ENCODE data around the gene CDIP1. TPM values are rescaled to one million over a fixed set of nuclear protein-coding genes. Genes with fewer than 3 reads are reported as not detected.

The CDIP1 gene
- total and polyA plus RNA-seq, 10 of the 15 experiments (the other 5 are each of a cell fraction or from before 2014, with no cell fraction given): 6.1 to 32.4 (median 13.6) TPM

DNA sequence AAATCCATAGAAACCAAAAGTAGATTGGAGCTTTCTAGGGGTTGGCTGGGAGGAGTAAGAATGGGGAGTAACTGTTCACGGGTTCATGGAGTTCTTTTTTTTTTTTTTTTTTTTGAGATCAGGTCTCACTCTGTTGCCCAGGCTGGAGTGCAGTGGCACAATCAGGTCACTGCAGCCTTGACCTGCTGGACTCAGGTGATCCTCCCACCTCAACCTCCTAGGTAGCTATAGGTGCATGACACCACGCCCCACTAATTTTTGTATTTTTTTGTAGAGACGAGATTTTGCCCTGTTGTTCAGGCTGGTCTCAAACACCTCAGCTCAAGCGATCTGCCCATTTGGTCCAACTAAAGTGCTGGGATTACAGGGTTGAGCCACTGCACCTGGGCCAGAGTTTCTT lies 65.7 kb downstream of the CDIP1 start:
- Histone ChIP-seq H2AFZ (ENCODE audit: control insufficient read depth, low read depth, low read length) (no peak overlapping the region), H3K4me1 (ENCODE audit: control insufficient read depth, insufficient read depth, low read length) (peaks cover 4% of the 10 kb centered on the region; the same call in 1 of the 2 replicates), H3K27ac (ENCODE audit: control insufficient read depth, insufficient read depth) (no peak overlapping the region), H3K9ac (ENCODE audit: control insufficient read depth, insufficient read depth, low read length) (no peak overlapping the region), H3K9me3 (replicated peaks; ENCODE audit: control insufficient read depth, insufficient read depth, low read length) (no peaks in the 10 kb centered on the region), H3K36me3 (ENCODE audit: control insufficient read depth in 2 of 2, insufficient read depth in 2 of 2, low read length in 1 of 2) (peaks cover 0 to 5% of the 10 kb centered on the region in 2 experiments; a peak in 2 of 4 replicates), H4K20me1 (ENCODE audit: control insufficient read depth, insufficient read depth) (no peaks in the 10 kb centered on the region), H3K4me3 (0 out of 2 replicates have a peak overlapping the region, but pooled peaks have one; percentile 50), H3K79me2 (ENCODE audit: control insufficient read depth, insufficient read depth, low read length) (peaks cover 28% of the 10 kb centered on the region), H3K4me2 (ENCODE audit: control insufficient read depth, insufficient read depth) (peak overlapping the region; percentile 7; the same call in 1 of the 2 replicates), H3K27me3 (replicated peaks in 1 of 2; ENCODE audit: control insufficient read depth in 2 of 2, insufficient read depth in 2 of 2, low read length in 1 of 2) (no peaks in the 10 kb centered on the region)
- ChIA-PET RAD21 (ENCODE audit: unreplicated experiment) (no interaction called here), POLR2A (interaction anchor here (0.7 to 4.1 kb wide), 5 partner anchors 15 to 152 kb away, joined by 3 to 33 read pairs (median 4); partner anchors contain the start of gene CORO7), SMC1A (ENCODE audit: uncharacterized antibody, unreplicated experiment) (interaction anchor here (0.6 to 1.0 kb wide), 2 partner anchors 34 to 182 kb away, joined by 3 read pairs; no protein-coding TSS in a partner anchor), CTCF (no interaction called here)
- 59% methylated on average over 4 of the region's 4 CpGs for WGBS (ENCODE audit: insufficient coverage, insufficient replicate concordance, low lambda C conversion rate, missing lambda C conversion rate)
- intact Hi-C loops (cut with micrococcal nuclease; ENCODE audit: unreplicated experiment) (loop anchor here (5.0 to 10.0 kb wide), 2 partner anchors 46 to 118 kb away; partner anchors contain the start of genes DNAJA3 and PAM16), in situ Hi-C loops (cut with MboI) (no loop called here)
- BruUV-seq (replicated peaks): no TSS peak
- ATAC-seq: no peak
- FAIRE-seq: no peak
- no peak for DNase-seq (ENCODE audit: low read depth, low spot score)
- TF ChIP-seq, protein P1, sequence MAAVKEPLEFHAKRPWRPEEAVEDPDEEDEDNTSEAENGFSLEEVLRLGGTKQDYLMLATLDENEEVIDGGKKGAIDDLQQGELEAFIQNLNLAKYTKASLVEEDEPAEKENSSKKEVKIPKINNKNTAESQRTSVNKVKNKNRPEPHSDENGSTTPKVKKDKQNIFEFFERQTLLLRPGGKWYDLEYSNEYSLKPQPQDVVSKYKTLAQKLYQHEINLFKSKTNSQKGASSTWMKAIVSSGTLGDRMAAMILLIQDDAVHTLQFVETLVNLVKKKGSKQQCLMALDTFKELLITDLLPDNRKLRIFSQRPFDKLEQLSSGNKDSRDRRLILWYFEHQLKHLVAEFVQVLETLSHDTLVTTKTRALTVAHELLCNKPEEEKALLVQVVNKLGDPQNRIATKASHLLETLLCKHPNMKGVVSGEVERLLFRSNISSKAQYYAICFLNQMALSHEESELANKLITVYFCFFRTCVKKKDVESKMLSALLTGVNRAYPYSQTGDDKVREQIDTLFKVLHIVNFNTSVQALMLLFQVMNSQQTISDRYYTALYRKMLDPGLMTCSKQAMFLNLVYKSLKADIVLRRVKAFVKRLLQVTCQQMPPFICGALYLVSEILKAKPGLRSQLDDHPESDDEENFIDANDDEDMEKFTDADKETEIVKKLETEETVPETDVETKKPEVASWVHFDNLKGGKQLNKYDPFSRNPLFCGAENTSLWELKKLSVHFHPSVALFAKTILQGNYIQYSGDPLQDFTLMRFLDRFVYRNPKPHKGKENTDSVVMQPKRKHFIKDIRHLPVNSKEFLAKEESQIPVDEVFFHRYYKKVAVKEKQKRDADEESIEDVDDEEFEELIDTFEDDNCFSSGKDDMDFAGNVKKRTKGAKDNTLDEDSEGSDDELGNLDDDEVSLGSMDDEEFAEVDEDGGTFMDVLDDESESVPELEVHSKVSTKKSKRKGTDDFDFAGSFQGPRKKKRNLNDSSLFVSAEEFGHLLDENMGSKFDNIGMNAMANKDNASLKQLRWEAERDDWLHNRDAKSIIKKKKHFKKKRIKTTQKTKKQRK (IDR thresholded peaks at IDR 0.05; ENCODE audit: low read depth, low read length): no peak
- no peak for TF ChIP-seq RBBP5 (conservative IDR thresholded peaks at IDR 0.05)
- TF ChIP-seq, protein P2, sequence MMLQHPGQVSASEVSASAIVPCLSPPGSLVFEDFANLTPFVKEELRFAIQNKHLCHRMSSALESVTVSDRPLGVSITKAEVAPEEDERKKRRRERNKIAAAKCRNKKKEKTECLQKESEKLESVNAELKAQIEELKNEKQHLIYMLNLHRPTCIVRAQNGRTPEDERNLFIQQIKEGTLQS (IDR thresholded peaks at IDR 0.05; ENCODE audit: borderline replicate concordance, extremely low read depth, low read depth, low read length): no peak
- TF ChIP-seq RB1 (IDR thresholded peaks at IDR 0.05; ENCODE audit: borderline replicate concordance): no peak
- TF ChIP-seq MTA2 (IDR thresholded peaks at IDR 0.05; ENCODE audit: low read depth): no peak
- no peak for TF ChIP-seq TBL1XR1 (IDR thresholded peaks at IDR 0.05; ENCODE audit: low read depth, low read length)
- no peak for TF ChIP-seq HDAC6 (IDR thresholded peaks at IDR 0.05; ENCODE audit: unreplicated experiment)
- TF ChIP-seq ZNF207 (IDR thresholded peaks at IDR 0.05; ENCODE audit: borderline replicate concordance): no peak
- no peak for TF ChIP-seq SP1 (IDR thresholded peaks at IDR 0.05; ENCODE audit: low read depth, low read length)
- no peak for TF ChIP-seq ZNF384 (IDR thresholded peaks at IDR 0.05; ENCODE audit: borderline replicate concordance, low read depth, low read length)
- no peak for TF ChIP-seq ATF7 (IDR thresholded peaks at IDR 0.05; ENCODE audit: low read depth)
- no peak for TF ChIP-seq ZNF274 (IDR thresholded peaks at IDR 0.05; ENCODE audit: insufficient read depth, insufficient read length)
- TF ChIP-seq CHD1 (IDR thresholded peaks at IDR 0.05; ENCODE audit: low read depth, low read length): no peak
- TF ChIP-seq, protein P3, sequence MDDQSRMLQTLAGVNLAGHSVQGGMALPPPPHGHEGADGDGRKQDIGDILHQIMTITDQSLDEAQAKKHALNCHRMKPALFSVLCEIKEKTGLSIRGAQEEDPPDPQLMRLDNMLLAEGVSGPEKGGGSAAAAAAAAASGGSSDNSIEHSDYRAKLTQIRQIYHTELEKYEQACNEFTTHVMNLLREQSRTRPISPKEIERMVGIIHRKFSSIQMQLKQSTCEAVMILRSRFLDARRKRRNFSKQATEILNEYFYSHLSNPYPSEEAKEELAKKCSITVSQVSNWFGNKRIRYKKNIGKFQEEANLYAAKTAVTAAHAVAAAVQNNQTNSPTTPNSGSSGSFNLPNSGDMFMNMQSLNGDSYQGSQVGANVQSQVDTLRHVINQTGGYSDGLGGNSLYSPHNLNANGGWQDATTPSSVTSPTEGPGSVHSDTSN (IDR thresholded peaks at IDR 0.05; ENCODE audit: insufficient replicate concordance, low read depth, low read length): no peak
- TF ChIP-seq NBN (IDR thresholded peaks at IDR 0.05): no peak
- no peak for TF ChIP-seq SRF (IDR thresholded peaks at IDR 0.05; ENCODE audit: low read depth in 2 of 2, low read length in 2 of 2)
- TF ChIP-seq, protein P4, sequence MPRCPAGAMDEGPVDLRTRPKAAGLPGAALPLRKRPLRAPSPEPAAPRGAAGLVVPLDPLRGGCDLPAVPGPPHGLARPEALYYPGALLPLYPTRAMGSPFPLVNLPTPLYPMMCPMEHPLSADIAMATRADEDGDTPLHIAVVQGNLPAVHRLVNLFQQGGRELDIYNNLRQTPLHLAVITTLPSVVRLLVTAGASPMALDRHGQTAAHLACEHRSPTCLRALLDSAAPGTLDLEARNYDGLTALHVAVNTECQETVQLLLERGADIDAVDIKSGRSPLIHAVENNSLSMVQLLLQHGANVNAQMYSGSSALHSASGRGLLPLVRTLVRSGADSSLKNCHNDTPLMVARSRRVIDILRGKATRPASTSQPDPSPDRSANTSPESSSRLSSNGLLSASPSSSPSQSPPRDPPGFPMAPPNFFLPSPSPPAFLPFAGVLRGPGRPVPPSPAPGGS (IDR thresholded peaks at IDR 0.05; ENCODE audit: borderline replicate concordance, insufficient read depth, low read depth, low read length, poor library complexity, severe bottlenecking): no peak
- TF ChIP-seq RELA (IDR thresholded peaks at IDR 0.05; ENCODE audit: borderline replicate concordance, partially characterized antibody): no peak
- TF ChIP-seq ZZZ3 (IDR thresholded peaks at IDR 0.05; ENCODE audit: control insufficient read depth, insufficient read length, low read depth): no peak

Measured in GM12878 (cell line).